DMS153 treated with DMSO at 0.1 percent for 48 hours (cell line): ENCODE results near the gene DGAT2.

Experiments
- DNase-seq: peaks from one replicate; lab custom pipeline; 2025; ENCODE audit not compliant: unreplicated experiment; lab: John Stamatoyannopoulos, UW

The DGAT2 gene

GRCh38 chr11:75822541-75822940 lies 54.0 kb downstream of the DGAT2 start:
- DNase-seq = no peak

DNA sequence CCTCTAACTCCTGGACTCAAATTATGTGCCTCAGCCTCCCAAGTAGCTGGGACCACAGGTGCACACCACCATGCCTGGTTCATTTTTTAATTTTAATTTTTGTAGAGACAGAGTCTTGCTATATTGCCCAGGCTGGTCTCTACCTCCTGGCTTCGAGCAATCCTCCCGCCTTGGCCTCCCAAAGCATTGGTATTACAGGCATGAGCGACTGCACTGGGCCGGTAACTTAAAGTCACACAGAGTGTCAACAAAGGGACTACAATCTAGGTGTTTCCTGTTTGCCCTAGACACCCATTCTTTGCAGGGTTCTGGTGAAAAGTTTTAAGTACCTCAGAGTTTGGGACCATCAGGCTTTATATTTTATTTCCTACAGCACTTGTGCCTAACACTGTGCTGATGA lies 54.8 kb downstream of the DGAT2 start:
- no peak for DNase-seq

- DNase-seq = no peak
Observed at GRCh38 chr11:75823946-75824345, 55.4 kb downstream of the DGAT2 start.

DNA sequence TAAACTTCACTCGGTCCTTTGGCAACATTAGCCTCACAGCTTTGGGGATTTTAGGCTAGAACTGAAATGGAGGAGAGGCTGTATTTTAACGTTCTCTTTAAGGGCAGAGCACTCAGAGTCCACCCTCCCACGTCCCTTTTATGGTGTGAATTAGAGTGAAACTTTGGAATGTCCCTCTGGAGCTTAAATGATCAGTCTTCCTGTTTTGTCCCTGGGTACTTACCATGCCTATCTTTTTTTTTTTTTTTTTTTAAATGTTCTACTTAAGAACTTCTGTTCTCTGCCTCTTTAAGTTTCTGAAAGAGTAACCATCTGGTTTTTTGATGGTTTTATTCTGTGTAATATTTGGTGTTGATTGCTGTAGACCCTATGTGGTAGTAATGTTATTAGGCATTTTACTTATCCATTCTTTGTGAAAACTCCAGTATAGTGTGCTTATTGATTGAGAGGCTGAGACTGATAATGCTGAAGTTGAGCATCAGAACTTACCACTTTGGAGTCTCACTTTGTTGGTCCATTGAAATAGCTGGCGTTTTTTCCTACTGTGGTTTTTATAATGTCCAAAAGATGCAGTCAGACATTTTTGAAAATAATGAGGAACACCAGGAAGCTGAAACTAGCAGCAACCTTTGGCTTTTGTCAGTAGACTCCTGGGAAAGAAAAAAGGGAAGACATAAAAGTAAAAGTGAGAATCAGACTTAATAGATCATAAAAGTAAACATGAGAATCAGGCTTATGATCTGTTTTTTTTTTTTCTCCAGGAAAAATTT lies 58.1 kb downstream of the DGAT2 start:
- DNase-seq = no peak

DNA sequence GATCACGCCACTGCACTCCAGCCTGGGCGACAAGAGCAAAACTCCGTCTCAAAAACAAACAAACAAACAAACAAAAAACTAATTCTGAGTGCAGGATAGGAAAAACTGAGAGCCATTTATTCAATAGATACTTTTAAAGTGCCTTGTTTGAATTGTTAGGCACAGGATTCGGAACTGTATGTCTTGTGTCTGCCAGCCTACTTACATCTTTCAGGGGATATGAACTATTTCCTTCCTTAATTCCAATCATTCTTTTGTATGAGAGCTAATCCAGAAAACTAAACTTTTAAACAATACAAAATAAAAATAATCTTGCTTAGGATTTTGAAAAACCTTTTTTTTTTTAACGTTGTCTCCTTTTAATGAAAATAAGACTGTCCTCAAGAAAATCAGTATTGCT lies 59.0 kb downstream of the DGAT2 start:
- no peak for DNase-seq

DNA sequence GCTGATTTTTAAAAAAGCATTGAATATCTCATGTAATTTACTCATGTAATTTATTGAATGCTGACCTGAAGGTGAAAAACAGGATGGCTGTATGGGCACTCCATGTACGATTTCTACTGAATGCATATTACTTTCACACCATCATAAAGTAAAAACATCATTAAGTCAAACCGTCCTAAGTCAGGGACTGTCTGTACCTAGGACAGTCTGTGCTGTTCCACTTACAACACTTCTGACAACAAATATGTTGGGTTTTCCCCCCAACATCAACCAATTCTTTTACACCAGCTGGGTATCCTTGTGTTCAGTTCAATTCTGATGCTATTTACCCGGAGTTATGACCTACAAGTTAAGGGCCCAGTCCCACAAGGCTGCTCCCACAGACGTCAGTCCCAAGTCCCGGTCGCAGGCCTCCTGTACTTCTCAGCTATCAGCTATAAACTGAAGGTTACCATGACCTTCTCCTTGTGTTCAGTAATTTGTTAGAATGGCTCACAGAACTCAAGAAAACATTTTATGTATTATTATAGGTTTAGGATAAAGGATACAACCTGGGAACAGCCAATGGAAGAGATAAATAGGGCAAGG lies 63.4 kb downstream of the DGAT2 start:
- no peak for DNase-seq

DNA sequence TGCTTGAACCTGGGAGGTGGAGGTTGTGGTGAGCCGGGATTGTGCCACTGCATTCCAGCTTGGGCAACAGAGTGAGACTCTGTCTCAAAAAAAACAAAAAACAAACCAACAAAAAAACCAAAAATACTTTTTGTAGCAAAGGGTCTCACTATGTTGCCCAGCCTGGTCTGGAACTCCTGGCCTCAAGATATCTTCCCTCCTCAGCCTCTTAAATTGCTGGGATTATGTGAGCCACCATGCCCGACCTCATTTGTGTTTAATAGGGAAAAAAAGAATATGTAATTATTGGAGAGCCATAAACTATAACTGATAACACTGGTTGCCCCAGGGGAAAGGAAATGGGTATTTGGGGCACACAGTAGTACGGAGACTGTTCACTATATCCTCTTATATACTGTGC lies 66.2 kb downstream of the DGAT2 start:
- DNase-seq = no peak

GRCh38 chr11:75836417-75836816 lies 67.8 kb downstream of the DGAT2 start:
- DNase-seq = no peak

DNA sequence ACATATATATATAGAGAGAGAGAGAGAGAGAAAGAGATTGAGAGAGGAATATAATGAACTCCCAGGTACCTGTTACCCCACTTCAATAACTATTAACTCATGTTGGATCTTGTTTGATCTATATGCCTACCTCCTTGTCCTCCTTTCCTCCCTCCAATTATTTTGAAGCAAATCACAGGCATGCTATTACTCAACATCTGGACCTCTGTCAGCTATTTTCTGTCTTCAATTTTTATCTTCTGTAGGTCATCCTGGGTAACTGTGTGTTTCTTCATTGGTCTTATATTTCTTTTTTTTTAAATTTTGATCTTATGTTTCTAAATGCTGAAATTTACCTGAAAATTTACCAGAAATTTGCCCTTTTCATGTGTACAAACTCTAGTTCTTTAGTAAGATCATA lies 71.3 kb downstream of the DGAT2 start:
- DNase-seq = no peak

DNA sequence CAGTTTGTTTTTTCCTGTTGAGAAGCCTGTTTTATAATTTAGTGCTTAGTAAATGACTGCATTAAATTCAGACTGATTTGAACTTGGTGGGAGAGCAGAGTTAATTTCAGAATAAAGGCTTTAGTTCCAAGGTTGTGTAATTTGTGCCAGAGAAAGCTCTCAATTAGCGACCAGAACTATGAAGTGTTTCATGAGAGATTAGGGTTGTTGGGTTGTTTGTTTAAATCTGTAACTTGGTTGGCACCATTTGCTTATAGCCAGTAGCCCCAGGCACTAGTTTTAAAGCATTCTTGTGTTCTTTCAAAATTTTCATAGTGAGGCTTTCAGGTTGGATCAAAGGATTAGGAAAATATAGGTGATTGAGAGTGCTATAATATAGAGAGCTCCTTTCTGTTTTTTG lies 71.9 kb downstream of the DGAT2 start:
- DNase-seq = no peak

DNA sequence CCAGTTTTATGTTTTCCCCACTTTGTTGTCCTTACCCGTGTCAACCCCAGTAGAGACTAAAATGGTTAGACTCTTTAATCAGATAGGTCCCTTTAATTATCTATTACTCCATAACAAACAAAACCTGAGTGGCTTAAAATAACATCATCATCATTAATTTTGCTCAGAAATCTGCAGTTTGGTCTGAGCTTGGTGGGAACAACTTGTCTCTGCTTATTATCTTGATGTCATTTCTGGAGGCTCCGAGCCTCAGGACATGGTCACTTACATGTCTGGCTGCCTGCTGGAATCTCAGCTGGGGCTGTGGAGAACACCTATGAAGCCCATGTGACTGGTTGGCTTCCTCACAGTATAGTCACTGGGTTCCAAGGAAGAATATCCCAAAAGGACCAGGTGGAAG lies 73.2 kb downstream of the DGAT2 start:
- DNase-seq = no peak

DNA sequence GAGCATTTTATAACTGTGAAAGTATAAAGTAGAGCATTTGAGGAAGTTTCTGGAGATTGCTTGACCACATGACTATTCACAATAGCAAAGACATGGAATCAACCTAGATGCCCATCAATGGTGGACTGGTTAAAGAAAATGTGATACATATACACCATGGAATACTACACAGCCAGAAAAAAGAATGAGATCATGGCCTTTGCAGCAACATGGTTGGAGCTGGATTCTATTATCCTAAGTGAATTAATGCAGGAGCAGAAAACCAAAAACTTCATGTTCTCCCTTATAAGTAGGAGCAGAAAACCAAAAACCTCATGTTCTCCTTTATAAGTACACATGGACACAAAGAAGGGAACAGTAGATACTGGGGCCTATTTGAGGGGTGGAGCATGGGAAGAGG lies 76.7 kb downstream of the DGAT2 start:
- DNase-seq = no peak

GRCh38 chr11:75849894-75850293 lies 81.3 kb downstream of the DGAT2 start:
- DNase-seq = no peak

DNA sequence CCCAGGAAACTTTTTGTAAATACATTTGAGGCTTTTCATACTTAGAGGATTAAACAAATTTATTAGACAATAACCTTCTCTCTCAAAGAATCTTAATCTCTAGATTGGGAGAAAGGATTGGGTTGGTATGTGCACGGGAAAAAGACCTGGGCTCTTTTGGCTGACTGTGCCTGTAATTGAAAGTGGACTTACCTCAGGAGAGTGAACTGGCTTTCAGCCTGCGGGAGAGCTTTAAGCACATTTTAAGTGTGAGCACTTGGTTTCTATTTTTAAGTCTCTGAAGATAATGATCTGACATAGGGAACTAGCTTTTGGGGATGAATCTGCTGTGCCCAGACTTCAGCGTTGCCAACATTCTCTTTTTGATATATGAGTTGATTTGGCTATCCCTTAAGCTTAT lies 82.2 kb downstream of the DGAT2 start:
- DNase-seq = no peak
